A549 (cell line): ENCODE measurements around the gene PDGFA. TPM values are rescaled to one million over a fixed set of nuclear protein-coding genes. Genes with fewer than 3 reads are reported as not detected.

ENCODE experiments used
- ATAC-seq, 2 experiments: fragments of 200-7000 bp in 1 of 2; fragments of >200 bp in 1 of 2; cut with Nextera tagmentation in 1 of 2; cut with Tn5 transposase in 1 of 2; 3 replicates each; pipeline versions ENCODE4 v1.8.0 to v1.9.1; 2018 to 2020; ENCODE audit warnings: mild to moderate bottlenecking in 1 of 2, moderate library complexity in 1 of 2
- CTCF ChIA-PET: fragments of 300-600 bp; sonication (Branson Sonifier 250); formaldehyde crosslinking; extraction: SDS; loops from one replicate; lab custom pipeline; 2021; ENCODE audit warnings: antibody characterized with exemption, inconsistent platforms; lab: Yijun Ruan, JAX
- POLR2A ChIA-PET: fragments of 350-600 bp; formaldehyde crosslinking; extraction: SDS; loops from one replicate; lab custom pipeline; 2021; ENCODE audit warnings: antibody characterized with exemption, inconsistent platforms; lab: Yijun Ruan, JAX
- DNase-seq, 2 experiments: peaks; one replicate each; pipeline versions ENCODE4 v3.0.0 to v3.0.0-alpha.2; 2011 to 2016; ENCODE audit warnings: low read depth in 1 of 2, low spot score in 1 of 2
- FAIRE-seq: peaks from 2 replicates; lab custom pipeline; 2011; peaks lifted over from hg19 to GRCh38; lab: Jason Lieb, UNC
- H3K27ac ChIP-seq, 2 experiments: fragments of >200 bp; sonication (Bioruptor Twin); formaldehyde crosslinking; 3 replicates each; pipeline ENCODE4 v1.5.1; 2016 to 2017
- H3K4me1 ChIP-seq: fragments of >200 bp; sonication (Bioruptor Twin); formaldehyde crosslinking; 3 replicates; pipeline ENCODE4 v1.6.1; 2016
- H3K4me2 ChIP-seq: fragments of >200 bp; sonication (Bioruptor Twin); formaldehyde crosslinking; 3 replicates; pipeline ENCODE4 v1.6.1; 2016
- H3K4me3 ChIP-seq: fragments of >200 bp; sonication (Bioruptor Twin); formaldehyde crosslinking; 3 replicates; pipeline ENCODE4 v1.5.1; 2016
- H3K9me3 ChIP-seq: fragments of >200 bp; sonication (Bioruptor Twin); formaldehyde crosslinking; 3 replicates; pipeline ENCODE4 v1.6.1; 2016
- BHLHE40 ChIP-seq: IDR thresholded peaks from 2 replicates; pipeline ENCODE4 v1.6.1; 2012; ENCODE audit warnings: low read depth, low read length, inconsistent platforms
- CHD4 ChIP-seq: fragments of 200-600 bp; sonication (generic); IDR thresholded peaks from 2 replicates; pipeline ENCODE4 v1.6.1; 2016; ENCODE audit warnings: antibody characterized with exemption, mild to moderate bottlenecking, borderline replicate concordance
- EHMT2 ChIP-seq: fragments of 200-600 bp; sonication (generic); IDR thresholded peaks from 2 replicates; pipeline ENCODE4 v1.6.1; 2016; ENCODE audit warnings: antibody characterized with exemption, low read depth, mild to moderate bottlenecking, moderate library complexity
- EP300 ChIP-seq, 2 experiments: fragments of >200 bp; sonication (Bioruptor Twin); formaldehyde crosslinking; IDR thresholded peaks; 2 replicates in 1 of 2; 3 replicates in 1 of 2; pipeline ENCODE4 v1.6.1; 2016 to 2017
- ESRRA ChIP-seq: fragments of 150-350 bp; IDR thresholded peaks from 2 replicates; pipeline ENCODE4 v1.6.1; 2014; ENCODE audit warnings: mild to moderate bottlenecking, low read length, borderline replicate concordance
- FOSB ChIP-seq: fragments of 250-450 bp; sonication (Bioruptor Pico); IDR thresholded peaks from 2 replicates; pipeline ENCODE4 v1.5.0; 2020; ENCODE audit warnings: mild to moderate bottlenecking, moderate library complexity
- FOXS1 ChIP-seq: fragments of 250-450 bp; sonication (Bioruptor Pico); IDR thresholded peaks from 2 replicates; pipeline ENCODE4 v1.5.0; 2020; ENCODE audit warnings: mild to moderate bottlenecking, moderate library complexity
- MAFK ChIP-seq: fragments of 450-650 bp; IDR thresholded peaks from 2 replicates; pipeline ENCODE4 v1.6.1; 2014; ENCODE audit not compliant: partially characterized antibody
- NR3C1 ChIP-seq: fragments of >200 bp; sonication (Bioruptor Twin); formaldehyde crosslinking; IDR thresholded peaks from 3 replicates; pipeline ENCODE4 v1.6.1; 2017
- RAD21 ChIP-seq, 2 experiments: fragments of >200 bp in 1 of 2; sonication (Bioruptor Twin) in 1 of 2; formaldehyde crosslinking in 1 of 2; IDR thresholded peaks in 1 of 2; conservative IDR thresholded peaks in 1 of 2; 2 replicates in 1 of 2; 3 replicates in 1 of 2; pipeline ENCODE4 v1.6.1; 2012 to 2018; ENCODE audit warnings: inconsistent platforms in 1 of 2
- TFCP2L1 ChIP-seq: fragments of 250-450 bp; sonication (Bioruptor Pico); IDR thresholded peaks from 2 replicates; pipeline ENCODE4 v1.5.0; 2021; ENCODE audit warnings: mild to moderate bottlenecking
- TP53 ChIP-seq: fragments of 250-450 bp; sonication (Bioruptor Pico); IDR thresholded peaks from 2 replicates; pipeline ENCODE4 v1.5.0; 2021; ENCODE audit warnings: mild to moderate bottlenecking, moderate library complexity
- ZC3H11A ChIP-seq: fragments of 450-650 bp; IDR thresholded peaks from 2 replicates; pipeline ENCODE4 v1.6.1; 2014; ENCODE audit warnings: antibody characterized with exemption, mild to moderate bottlenecking
- ZNF302 ChIP-seq: fragments of 250-450 bp; sonication (Bioruptor Pico); IDR thresholded peaks from 2 replicates; pipeline ENCODE4 v1.9.0; 2021; ENCODE audit warnings: inconsistent platforms, mild to moderate bottlenecking, moderate library complexity
- ZSCAN20 ChIP-seq: fragments of 250-450 bp; sonication (Bioruptor Pico); IDR thresholded peaks from 2 replicates; pipeline ENCODE4 v1.8.0; 2022; ENCODE audit warnings: mild to moderate bottlenecking, moderate library complexity
- WGBS: methylation state at CpG from one replicate; pipeline ENCODE4 v1.1.6; 2017; ENCODE audit errors: missing lambda C conversion rate; 5-methylcytosine and 5-hydroxymethylcytosine counted together
- polyA plus RNA-seq, 4 experiments: library from polyadenylated mRNA; depleted of rRNA in 3 of 4; stranded (reverse); fragments of >200 nt; fragmentation: RNase III in 1 of 4; extraction: RNeasy Plus Mini Kit Qiagen cat#74134 plus additional on column Dnase treatment in 1 of 4; gene quantifications; 2 replicates in 3 of 4; 3 replicates in 1 of 4; pipeline ENCODE4 v1.2.3, GENCODE V29; 2011 to 2017
- TF ChIP-seq, protein P1 (sequence below): fragments of 450-650 bp; IDR thresholded peaks from 2 replicates; pipeline ENCODE4 v1.6.1; 2014; ENCODE audit warnings: antibody characterized with exemption
- TF ChIP-seq, protein P2 (sequence below): fragments of 150-350 bp; IDR thresholded peaks from 2 replicates; pipeline ENCODE4 v1.6.1; 2014; ENCODE audit warnings: low read depth, mild to moderate bottlenecking, low read length
- TF ChIP-seq, protein P3 (sequence below): fragments of 250-450 bp; sonication (Bioruptor Pico); IDR thresholded peaks from 2 replicates; pipeline ENCODE4 v1.5.0; 2021; ENCODE audit warnings: mild to moderate bottlenecking, moderate library complexity, borderline replicate concordance
- TF ChIP-seq, protein P4 (sequence below): fragments of 200-600 bp; sonication (generic); IDR thresholded peaks from 2 replicates; pipeline ENCODE4 v1.6.1; 2016; ENCODE audit warnings: antibody characterized with exemption, mild to moderate bottlenecking, moderate library complexity
- TF ChIP-seq, protein P5 (sequence below): IDR thresholded peaks from 2 replicates; pipeline ENCODE4 v1.6.1; 2012

Gene PDGFA
- polyA plus RNA-seq, 2 of the 4 experiments (the other 2 are of a cell fraction), result 12.8 to 14.9 TPM

DNA sequence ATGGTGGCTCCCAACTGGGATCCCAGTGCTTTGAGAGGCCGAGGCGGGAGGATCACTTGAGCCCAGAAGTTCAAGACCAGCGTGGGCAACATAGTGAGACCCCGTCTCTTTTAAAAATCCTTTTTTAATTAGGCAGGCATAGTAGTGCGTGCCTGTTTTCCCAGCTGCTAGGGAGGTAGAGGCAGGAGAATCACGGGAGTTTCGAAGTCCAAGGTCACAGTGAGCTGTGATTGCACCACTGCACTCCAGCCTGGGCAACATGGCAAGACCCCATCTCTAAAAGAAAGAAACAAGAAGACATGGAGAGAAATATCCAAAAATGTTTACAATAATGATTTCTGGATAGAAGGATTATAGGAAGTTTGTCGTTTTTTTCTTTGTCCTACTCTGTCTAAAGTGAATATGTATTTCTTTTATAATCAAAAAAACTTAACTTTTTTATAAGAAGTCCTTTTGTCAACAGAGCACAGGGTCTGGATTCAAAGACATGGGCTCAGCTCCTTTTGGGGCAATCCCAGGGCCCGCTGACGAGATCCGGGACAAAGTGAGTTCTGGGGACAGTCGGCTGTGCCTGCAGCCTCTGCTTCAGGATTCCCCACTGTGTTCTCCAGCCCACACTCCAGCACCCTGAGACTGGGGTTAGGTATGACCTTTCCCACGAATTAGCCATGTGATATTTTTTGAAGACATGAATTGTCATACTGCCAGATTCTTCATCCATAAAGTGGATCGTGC is 45.6 kb downstream of the PDGFA start:
- Histone ChIP-seq H3K4me3 (no peak overlapping the region), H3K4me1 (peaks cover 8% of the 10 kb centered on the region), H3K27ac (no peak overlapping the region), H3K4me2 (no peak overlapping the region), H3K9me3 (no peaks in the 10 kb centered on the region)
- TF ChIP-seq MAFK, result no peak
- TF ChIP-seq, protein P1, sequence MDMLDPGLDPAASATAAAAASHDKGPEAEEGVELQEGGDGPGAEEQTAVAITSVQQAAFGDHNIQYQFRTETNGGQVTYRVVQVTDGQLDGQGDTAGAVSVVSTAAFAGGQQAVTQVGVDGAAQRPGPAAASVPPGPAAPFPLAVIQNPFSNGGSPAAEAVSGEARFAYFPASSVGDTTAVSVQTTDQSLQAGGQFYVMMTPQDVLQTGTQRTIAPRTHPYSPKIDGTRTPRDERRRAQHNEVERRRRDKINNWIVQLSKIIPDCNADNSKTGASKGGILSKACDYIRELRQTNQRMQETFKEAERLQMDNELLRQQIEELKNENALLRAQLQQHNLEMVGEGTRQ, result no peak
- TF ChIP-seq, protein P2, sequence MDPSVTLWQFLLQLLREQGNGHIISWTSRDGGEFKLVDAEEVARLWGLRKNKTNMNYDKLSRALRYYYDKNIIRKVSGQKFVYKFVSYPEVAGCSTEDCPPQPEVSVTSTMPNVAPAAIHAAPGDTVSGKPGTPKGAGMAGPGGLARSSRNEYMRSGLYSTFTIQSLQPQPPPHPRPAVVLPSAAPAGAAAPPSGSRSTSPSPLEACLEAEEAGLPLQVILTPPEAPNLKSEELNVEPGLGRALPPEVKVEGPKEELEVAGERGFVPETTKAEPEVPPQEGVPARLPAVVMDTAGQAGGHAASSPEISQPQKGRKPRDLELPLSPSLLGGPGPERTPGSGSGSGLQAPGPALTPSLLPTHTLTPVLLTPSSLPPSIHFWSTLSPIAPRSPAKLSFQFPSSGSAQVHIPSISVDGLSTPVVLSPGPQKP, result no peak
- TF ChIP-seq, protein P3, sequence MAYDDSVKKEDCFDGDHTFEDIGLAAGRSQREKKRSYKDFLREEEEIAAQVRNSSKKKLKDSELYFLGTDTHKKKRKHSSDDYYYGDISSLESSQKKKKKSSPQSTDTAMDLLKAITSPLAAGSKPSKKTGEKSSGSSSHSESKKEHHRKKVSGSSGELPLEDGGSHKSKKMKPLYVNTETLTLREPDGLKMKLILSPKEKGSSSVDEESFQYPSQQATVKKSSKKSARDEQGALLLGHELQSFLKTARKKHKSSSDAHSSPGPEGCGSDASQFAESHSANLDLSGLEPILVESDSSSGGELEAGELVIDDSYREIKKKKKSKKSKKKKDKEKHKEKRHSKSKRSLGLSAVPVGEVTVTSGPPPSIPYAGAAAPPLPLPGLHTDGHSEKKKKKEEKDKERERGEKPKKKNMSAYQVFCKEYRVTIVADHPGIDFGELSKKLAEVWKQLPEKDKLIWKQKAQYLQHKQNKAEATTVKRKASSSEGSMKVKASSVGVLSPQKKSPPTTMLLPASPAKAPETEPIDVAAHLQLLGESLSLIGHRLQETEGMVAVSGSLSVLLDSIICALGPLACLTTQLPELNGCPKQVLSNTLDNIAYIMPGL (CRISPR knock-in tag), result no peak
- 73% methylated on average over 14 of the region's 14 CpGs for whole genome bisulfite sequencing
- POLR2A ChIA-PET, result no interaction called here
- CTCF ChIA-PET, result no interaction called here
- FAIRE-seq, result no peak
- DNase-seq, result no peak
- ATAC-seq, result no peak

DNA sequence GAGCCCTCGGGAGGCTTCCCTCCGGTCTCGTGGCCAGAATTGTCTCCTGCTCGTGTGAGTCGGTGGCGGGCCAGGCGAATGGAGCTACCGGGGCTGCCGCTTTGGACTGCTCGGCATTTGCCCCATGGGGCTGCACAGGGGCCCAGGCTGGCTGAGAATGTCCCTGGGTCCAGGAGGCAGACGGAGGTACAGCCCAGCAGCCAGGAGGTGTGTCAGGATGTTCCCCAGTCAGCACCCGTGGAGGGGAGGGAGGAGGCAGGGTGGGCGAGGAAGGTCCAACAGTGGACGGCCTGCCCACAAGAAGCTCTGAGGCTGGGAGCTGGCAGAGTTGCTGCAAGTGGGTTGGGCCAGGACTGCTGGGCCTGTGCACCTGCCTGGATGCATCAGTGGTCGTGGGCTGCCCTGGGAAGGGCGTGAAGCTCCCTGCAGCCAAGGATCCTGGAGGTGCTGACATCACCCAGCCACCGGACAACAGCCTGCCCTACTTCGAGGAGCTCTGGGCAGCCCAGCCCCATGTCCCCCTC is 46.4 kb downstream of the PDGFA start:
- DNase-seq, result no peak
- no peak for FAIRE-seq
- WGBS, result 80% methylated on average over 12 of the region's 18 CpGs

DNA sequence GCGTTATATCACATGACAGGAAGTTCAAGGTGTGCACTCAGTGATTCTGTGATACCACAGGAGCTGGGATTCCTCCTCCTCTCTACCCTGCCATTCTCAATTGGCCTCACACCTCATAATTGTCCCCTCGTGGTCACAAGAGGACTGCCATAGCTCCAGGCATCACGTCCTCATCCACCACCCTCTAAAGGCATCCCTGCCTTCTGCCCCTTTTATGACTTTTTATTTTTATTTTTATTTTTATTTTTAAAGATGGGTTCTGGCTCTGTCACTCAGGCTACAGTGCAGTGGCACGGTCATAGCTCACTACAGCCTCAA is 47.0 kb downstream of the PDGFA start:
- 66% methylated on average over 4 of the region's 4 CpGs for WGBS
- no peak overlapping the region for H3K4me2 ChIP-seq
- TF ChIP-seq CHD4, result no peak
- TF ChIP-seq, protein P4, sequence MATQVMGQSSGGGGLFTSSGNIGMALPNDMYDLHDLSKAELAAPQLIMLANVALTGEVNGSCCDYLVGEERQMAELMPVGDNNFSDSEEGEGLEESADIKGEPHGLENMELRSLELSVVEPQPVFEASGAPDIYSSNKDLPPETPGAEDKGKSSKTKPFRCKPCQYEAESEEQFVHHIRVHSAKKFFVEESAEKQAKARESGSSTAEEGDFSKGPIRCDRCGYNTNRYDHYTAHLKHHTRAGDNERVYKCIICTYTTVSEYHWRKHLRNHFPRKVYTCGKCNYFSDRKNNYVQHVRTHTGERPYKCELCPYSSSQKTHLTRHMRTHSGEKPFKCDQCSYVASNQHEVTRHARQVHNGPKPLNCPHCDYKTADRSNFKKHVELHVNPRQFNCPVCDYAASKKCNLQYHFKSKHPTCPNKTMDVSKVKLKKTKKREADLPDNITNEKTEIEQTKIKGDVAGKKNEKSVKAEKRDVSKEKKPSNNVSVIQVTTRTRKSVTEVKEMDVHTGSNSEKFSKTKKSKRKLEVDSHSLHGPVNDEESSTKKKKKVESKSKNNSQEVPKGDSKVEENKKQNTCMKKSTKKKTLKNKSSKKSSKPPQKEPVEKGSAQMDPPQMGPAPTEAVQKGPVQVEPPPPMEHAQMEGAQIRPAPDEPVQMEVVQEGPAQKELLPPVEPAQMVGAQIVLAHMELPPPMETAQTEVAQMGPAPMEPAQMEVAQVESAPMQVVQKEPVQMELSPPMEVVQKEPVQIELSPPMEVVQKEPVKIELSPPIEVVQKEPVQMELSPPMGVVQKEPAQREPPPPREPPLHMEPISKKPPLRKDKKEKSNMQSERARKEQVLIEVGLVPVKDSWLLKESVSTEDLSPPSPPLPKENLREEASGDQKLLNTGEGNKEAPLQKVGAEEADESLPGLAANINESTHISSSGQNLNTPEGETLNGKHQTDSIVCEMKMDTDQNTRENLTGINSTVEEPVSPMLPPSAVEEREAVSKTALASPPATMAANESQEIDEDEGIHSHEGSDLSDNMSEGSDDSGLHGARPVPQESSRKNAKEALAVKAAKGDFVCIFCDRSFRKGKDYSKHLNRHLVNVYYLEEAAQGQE, result no peak
- no peak for TF ChIP-seq FOSB (CRISPR knock-in tag)
- TF ChIP-seq, protein P3 (CRISPR knock-in tag), result no peak
- no peak for TF ChIP-seq NR3C1
- TF ChIP-seq ZC3H11A, result no peak
- no peak for TF ChIP-seq FOXS1
- TF ChIP-seq, protein P5, sequence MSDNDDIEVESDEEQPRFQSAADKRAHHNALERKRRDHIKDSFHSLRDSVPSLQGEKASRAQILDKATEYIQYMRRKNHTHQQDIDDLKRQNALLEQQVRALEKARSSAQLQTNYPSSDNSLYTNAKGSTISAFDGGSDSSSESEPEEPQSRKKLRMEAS, result no peak
- no peak for TF ChIP-seq BHLHE40
- FAIRE-seq (no peak), ATAC-seq (no peak), DNase-seq (no peak)
- H3K27ac ChIP-seq, result no peak overlapping the region
- no peaks in the 10 kb centered on the region for H3K9me3 ChIP-seq
- ChIA-PET POLR2A (no interaction called here), CTCF (interaction anchor here (0.7 to 1.8 kb wide), 2 partner anchors 35 to 140 kb away, joined by 3 to 4 read pairs; no protein-coding TSS in a partner anchor)
- peaks cover 3% of the 10 kb centered on the region for H3K4me1 ChIP-seq
- H3K4me3 ChIP-seq, result no peak overlapping the region

More for the DNA sequence above, 46.4 kb downstream of the PDGFA start:
- peaks cover 8% of the 10 kb centered on the region for H3K4me1 ChIP-seq
- H3K4me2 ChIP-seq, result no peak overlapping the region
- no peaks in the 10 kb centered on the region for H3K9me3 ChIP-seq
- ATAC-seq, result peak in 1 of 2 experiments; percentile 17; a peak in 1 of 6 replicates
- ChIA-PET CTCF (interaction anchor here (1.8 kb wide), 1 partner anchor 140 kb away, joined by 4 read pairs; no protein-coding TSS in a partner anchor), POLR2A (no interaction called here)
- no peak overlapping the region for H3K4me3 ChIP-seq
- H3K27ac ChIP-seq, result no peak overlapping the region
- TF ChIP-seq TP53 (no peak), EP300 (IDR thresholded peaks at IDR 0.05) (no peak), ZSCAN20 (CRISPR knock-in tag) (no peak), RAD21 (conservative IDR thresholded peaks at IDR 0.05 in 1 of 2, IDR thresholded peaks at IDR 0.05 in 1 of 2) (no peak), CHD4 (no peak), EHMT2 (no peak), TFCP2L1 (CRISPR knock-in tag) (no peak), ESRRA (no peak), ZNF302 (no peak)
- TF ChIP-seq, protein P3 (CRISPR knock-in tag), result no peak
